ENCODE data around the gene WNT11. TPM values are rescaled to one million over a fixed set of nuclear protein-coding genes. Genes with fewer than 3 reads are reported as not detected.
A peak's percentile ranks its signal among the peaks of the same experiment; 100 is the strongest.

Gene WNT11
- total RNA-seq, 1 donor from 2014 or later: 0.37 TPM

GRCh38 chr11:76151556-76152085 is 54.7 kb downstream of the WNT11 start:
- DNase-seq: no peak
- Mint-ChIP-seq H3K27ac (ENCODE audit: unreplicated experiment) (no peak overlapping the region), H3K4me1 (ENCODE audit: low read depth, unreplicated experiment) (peaks cover 10% of the 10 kb centered on the region), H3K4me3 (ENCODE audit: unreplicated experiment) (peak overlapping the region; percentile 62), H3K9me3 (ENCODE audit: unreplicated experiment) (peaks cover 3% of the 10 kb centered on the region), H3K27me3 (ENCODE audit: unreplicated experiment) (peaks cover 10% of the 10 kb centered on the region), H3K36me3 (ENCODE audit: unreplicated experiment) (no peaks in the 10 kb centered on the region)
- TF ChIP-seq, protein P1, sequence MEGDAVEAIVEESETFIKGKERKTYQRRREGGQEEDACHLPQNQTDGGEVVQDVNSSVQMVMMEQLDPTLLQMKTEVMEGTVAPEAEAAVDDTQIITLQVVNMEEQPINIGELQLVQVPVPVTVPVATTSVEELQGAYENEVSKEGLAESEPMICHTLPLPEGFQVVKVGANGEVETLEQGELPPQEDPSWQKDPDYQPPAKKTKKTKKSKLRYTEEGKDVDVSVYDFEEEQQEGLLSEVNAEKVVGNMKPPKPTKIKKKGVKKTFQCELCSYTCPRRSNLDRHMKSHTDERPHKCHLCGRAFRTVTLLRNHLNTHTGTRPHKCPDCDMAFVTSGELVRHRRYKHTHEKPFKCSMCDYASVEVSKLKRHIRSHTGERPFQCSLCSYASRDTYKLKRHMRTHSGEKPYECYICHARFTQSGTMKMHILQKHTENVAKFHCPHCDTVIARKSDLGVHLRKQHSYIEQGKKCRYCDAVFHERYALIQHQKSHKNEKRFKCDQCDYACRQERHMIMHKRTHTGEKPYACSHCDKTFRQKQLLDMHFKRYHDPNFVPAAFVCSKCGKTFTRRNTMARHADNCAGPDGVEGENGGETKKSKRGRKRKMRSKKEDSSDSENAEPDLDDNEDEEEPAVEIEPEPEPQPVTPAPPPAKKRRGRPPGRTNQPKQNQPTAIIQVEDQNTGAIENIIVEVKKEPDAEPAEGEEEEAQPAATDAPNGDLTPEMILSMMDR (IDR thresholded peaks at IDR 0.05; ENCODE audit: partially characterized antibody, unreplicated experiment): no peak

- H3K4me3 Mint-ChIP-seq (ENCODE audit: unreplicated experiment): no peak overlapping the region
- TF ChIP-seq, protein P1 (IDR thresholded peaks at IDR 0.05; ENCODE audit: partially characterized antibody, unreplicated experiment): no peak
- H3K36me3 Mint-ChIP-seq (ENCODE audit: unreplicated experiment): no peaks in the 10 kb centered on the region
- H3K9me3 Mint-ChIP-seq (ENCODE audit: unreplicated experiment): no peaks in the 10 kb centered on the region
- H3K4me1 Mint-ChIP-seq (ENCODE audit: low read depth, unreplicated experiment): peaks cover 3% of the 10 kb centered on the region
- DNase-seq: no peak
- peaks cover 10% of the 10 kb centered on the region for H3K27me3 Mint-ChIP-seq (ENCODE audit: unreplicated experiment)
- no peak overlapping the region for H3K27ac Mint-ChIP-seq (ENCODE audit: unreplicated experiment)
Observed at GRCh38 chr11:76150141-76150540, 56.2 kb downstream of the WNT11 start.

DNA sequence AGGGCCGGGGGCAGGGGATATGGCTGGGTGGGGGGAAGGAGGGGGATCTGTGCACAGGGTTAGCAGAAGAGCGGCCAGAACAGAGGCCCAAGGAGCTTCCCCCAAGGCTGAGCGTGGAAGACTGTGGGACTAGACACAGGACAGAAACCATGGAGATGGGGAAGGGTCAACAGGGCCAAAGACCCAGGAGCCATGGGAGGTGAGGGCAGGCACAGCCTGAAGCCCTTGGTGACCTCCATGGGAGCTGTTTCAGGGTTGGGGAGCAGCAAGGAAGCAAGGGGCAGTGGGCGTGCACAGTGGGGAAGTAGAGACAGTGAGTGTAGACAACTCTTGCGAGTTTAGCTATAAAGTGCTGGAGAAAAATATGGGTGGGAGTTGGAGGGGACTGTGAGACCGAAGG is 56.6 kb downstream of the WNT11 start:
- H3K36me3 Mint-ChIP-seq (ENCODE audit: unreplicated experiment): no peaks in the 10 kb centered on the region
- peaks cover 10% of the 10 kb centered on the region for H3K27me3 Mint-ChIP-seq (ENCODE audit: unreplicated experiment)
- peaks cover 3% of the 10 kb centered on the region for H3K4me1 Mint-ChIP-seq (ENCODE audit: low read depth, unreplicated experiment)
- H3K27ac Mint-ChIP-seq (ENCODE audit: unreplicated experiment): no peak overlapping the region
- H3K9me3 Mint-ChIP-seq (ENCODE audit: unreplicated experiment): no peaks in the 10 kb centered on the region
- TF ChIP-seq, protein P1 (IDR thresholded peaks at IDR 0.05; ENCODE audit: partially characterized antibody, unreplicated experiment): no peak
- H3K4me3 Mint-ChIP-seq (ENCODE audit: unreplicated experiment): no peak overlapping the region
- no peak for DNase-seq

GRCh38 chr11:76148941-76149613 is 57.2 kb downstream of the WNT11 start:
- peaks cover 3% of the 10 kb centered on the region for H3K4me1 Mint-ChIP-seq (ENCODE audit: low read depth, unreplicated experiment)
- H3K9me3 Mint-ChIP-seq (ENCODE audit: unreplicated experiment): no peaks in the 10 kb centered on the region
- TF ChIP-seq, protein P1 (IDR thresholded peaks at IDR 0.05; ENCODE audit: partially characterized antibody, unreplicated experiment): no peak
- peaks cover 10% of the 10 kb centered on the region for H3K27me3 Mint-ChIP-seq (ENCODE audit: unreplicated experiment)
- DNase-seq: no peak
- H3K27ac Mint-ChIP-seq (ENCODE audit: unreplicated experiment): no peak overlapping the region
- H3K36me3 Mint-ChIP-seq (ENCODE audit: unreplicated experiment): no peaks in the 10 kb centered on the region
- no peak overlapping the region for H3K4me3 Mint-ChIP-seq (ENCODE audit: unreplicated experiment)

GRCh38 chr11:76148231-76148630 is 58.1 kb downstream of the WNT11 start:
- TF ChIP-seq, protein P1 (IDR thresholded peaks at IDR 0.05; ENCODE audit: partially characterized antibody, unreplicated experiment): no peak
- no peak overlapping the region for H3K4me3 Mint-ChIP-seq (ENCODE audit: unreplicated experiment)
- no peaks in the 10 kb centered on the region for H3K9me3 Mint-ChIP-seq (ENCODE audit: unreplicated experiment)

More at GRCh38 chr11:76148231-76148630, 58.1 kb downstream of the WNT11 start:
- DNase-seq: no peak
- Mint-ChIP-seq H3K27ac (ENCODE audit: unreplicated experiment) (no peak overlapping the region), H3K27me3 (ENCODE audit: unreplicated experiment) (peaks cover 8% of the 10 kb centered on the region), H3K36me3 (ENCODE audit: unreplicated experiment) (no peaks in the 10 kb centered on the region), H3K4me1 (ENCODE audit: low read depth, unreplicated experiment) (peaks cover 3% of the 10 kb centered on the region)

Data from glutamatergic neuron (in vitro differentiated cells).